HG03378 (cell line): Measurements from ENCODE around the gene TMEM203.
"Not testable (repeated sequence)": the region's sequence is repeated elsewhere in the genome, so short reads cannot be mapped to it uniquely, and the experiment has no call there.

Source experiments
- ATAC-seq: cut with Tn5 transposase; IDR thresholded peaks from one replicate; pipeline ENCODE4 v1.9.1; 2021; ENCODE audit warnings: mild to moderate bottlenecking, moderate library complexity; ENCODE audit not compliant: unreplicated experiment

Gene TMEM203

DNA sequence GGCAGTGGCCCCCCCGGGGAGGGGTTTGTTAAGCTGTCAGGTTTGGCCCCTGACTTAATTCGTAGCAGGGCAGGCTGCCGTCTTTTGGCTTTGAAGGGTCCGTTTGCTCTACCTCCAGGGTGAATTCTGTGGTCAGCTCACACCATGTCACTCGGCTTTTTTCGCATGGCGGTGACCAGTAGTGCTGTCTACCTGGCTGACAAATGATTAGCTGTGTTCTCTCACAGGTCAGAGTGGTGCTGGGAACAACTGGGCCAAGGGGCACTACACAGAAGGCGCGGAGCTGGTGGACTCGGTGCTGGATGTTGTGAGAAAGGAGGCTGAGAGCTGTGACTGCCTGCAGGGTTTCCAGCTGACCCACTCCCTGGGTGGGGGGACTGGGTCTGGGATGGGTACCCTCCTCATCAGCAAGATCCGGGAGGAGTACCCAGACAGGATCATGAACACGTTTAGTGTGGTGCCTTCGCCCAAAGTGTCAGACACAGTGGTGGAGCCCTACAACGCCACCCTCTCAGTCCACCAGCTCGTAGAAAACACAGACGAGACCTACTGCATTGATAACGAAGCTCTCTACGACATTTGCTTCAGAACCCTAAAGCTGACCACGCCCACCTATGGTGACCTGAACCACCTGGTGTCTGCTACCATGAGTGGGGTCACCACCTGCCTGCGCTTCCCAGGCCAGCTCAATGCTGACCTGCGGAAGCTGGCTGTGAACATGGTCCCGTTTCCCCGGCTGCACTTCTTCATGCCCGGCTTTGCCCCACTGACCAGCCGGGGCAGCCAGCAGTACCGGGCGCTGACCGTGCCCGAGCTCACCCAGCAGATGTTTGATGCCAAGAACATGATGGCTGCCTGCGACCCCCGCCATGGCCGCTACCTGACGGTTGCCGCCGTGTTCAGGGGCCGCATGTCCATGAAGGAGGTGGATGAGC is 37.1 kb upstream of the TMEM203 start:
- ATAC-seq: no peak

- ATAC-seq: no peak
Measured at GRCh38 chr9:137241490-137242268, 36.2 kb upstream of the TMEM203 start.

DNA sequence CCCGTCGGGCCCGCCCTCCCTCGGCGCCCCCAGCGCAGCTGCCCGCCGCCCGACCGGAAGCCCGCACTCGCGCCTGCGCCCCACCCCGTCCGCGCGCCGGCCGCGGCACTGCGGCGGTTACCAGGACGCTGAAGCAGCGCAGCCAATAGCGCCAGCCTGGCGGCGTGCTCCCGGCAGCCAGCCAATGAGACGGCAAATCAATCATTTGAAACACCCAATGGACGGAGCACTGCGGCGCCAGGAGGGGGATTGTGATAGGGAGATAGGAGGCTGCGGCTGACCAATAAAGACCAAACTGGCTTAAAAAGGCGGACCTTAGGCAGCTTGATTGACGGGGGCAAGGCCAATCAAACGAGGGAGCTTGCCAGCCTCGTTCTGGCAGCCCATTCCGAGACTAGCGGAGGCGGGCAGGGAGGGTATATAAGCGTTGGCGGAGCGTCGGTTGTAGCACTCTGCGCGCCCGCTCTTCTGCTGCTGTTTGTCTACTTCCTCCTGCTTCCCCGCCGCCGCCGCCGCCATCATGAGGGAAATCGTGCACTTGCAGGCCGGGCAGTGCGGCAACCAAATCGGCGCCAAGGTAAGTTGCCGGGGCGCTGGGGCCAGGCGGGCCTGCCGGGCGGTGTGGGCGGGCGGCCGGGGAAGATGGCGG is 35.5 kb upstream of the TMEM203 start, which contains the start of gene TUBB4B:
TSS of gene TUBB4B (plus strand) at position 447 of the 649 bp plus-strand sequence. CDS start at position 521, 74 bp downstream.
- ATAC-seq: peak; percentile 86

DNA sequence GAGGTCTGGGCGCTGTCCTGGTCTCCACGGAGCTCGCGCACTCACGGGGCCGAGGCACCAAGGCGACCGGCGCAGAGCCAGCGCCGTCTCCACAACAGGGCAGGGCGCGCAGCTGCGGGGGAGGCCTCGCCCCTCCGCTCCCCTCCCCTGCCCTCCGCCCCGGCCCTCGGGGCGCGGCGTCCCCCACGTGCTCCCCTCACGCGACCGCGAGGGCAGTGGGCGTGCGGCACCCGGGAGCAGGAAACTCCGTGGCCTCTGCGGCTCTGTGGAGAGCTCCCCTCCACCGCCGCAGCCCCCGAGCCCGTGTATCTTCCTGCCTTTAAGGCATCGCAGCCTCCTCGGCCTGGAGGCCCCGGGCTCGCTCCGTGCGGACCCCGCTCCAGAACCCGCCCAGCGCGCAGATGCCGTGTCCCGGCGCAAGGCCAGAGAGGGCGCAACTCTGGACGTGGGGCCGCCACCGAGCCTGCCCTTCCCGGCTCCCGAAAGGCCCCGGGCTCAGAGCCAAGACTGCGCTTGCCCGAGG is 34.9 kb upstream of the TMEM203 start:
- ATAC-seq: peak; percentile 7

DNA sequence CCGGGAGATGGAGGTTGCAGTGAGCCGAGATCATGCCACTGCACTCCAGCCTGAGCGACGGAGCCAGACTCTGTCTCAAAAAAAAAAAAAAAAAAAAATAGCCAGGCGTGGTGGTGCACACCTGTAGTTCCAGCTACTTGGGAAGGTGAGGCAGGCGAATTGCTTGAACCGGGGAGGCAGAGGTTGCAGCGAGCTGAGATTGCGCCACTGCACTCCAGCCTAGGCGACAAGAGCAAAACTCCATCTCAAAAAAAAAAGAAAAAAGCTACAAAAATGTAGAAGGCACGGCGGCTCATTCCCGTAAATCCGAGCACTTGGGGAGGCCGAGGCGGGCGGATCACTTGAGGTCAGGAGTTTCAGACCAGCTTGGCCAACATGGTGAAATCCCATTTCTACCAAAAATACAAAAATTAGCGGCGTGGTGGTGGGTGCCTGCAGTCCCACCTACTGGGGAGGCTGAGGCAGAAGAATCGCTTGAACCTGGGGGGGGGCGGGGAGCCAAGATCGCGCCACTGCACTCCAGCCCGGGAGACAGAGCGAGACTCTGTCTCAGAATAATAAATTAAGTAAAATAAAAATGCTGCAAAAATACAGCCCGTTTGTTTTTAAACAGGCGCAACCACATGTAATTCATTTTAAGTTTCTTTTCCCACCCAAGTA is 34.2 kb upstream of the TMEM203 start:
- ATAC-seq: not testable (repeated sequence)

GRCh38 chr9:137237759-137238726 is 32.6 kb upstream of the TMEM203 start:
- no peak for ATAC-seq

DNA sequence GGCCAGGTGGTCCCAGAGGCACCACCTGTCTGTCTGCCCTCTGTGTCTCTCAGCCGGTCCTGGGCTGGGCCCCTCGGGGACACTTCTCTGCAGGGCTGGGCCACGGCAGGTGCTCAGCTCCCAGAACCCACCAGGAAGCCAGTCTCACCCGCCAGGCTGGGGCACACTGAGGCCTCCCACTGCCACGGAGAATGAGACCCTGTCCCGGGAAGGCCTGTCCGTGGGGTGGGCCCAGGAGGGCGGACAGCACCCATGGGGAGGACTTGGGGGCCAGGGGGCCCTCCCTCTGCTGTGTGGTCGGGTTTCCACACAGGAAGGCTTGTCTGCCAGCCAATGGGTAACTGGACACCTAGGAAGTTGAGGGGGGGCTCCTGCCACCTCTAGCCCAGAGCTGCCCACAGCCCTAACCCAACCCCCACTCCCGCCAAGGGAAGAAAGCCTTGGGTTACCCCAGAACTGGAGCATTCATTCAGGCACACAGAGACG is 31.5 kb upstream of the TMEM203 start:
- ATAC-seq: no peak

DNA sequence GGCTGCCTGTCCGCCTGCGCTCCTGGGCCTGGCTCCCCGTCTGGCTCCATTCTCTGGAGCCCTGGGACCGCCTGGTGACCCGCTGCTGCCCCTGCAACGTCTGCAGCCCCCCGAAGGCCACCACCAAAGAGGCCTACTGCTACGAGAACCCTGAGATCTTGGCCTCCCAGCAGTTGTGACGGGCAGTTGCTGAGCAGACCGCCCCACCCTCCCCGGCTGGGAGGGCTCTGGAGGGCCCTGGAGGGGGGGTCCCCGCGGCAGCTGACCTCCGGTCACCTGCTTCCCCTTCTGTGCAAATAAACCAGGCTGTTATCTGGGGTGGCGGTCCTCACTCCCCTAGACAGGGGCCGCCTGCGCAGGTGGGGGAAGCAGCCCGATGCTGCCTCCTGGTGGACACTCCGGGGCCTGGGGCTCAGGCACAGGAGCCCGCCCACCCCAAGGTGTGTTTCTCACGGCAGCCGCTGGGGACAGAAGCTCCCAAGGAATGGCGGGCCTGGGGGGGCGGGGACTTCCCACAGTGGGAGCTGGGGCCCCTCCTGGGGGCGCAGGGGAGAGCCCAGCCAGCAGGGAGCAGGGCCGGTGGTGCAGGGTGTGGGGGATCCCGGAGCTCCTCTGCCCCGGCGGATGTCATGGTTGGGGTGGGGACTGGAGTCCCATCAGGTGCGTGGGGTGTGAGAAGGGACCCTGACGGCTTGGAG is 30.9 kb upstream of the TMEM203 start:
- ATAC-seq: no peak

- ATAC-seq: no peak
Measured at GRCh38 chr9:137235424-137236237, 30.2 kb upstream of the TMEM203 start.

DNA sequence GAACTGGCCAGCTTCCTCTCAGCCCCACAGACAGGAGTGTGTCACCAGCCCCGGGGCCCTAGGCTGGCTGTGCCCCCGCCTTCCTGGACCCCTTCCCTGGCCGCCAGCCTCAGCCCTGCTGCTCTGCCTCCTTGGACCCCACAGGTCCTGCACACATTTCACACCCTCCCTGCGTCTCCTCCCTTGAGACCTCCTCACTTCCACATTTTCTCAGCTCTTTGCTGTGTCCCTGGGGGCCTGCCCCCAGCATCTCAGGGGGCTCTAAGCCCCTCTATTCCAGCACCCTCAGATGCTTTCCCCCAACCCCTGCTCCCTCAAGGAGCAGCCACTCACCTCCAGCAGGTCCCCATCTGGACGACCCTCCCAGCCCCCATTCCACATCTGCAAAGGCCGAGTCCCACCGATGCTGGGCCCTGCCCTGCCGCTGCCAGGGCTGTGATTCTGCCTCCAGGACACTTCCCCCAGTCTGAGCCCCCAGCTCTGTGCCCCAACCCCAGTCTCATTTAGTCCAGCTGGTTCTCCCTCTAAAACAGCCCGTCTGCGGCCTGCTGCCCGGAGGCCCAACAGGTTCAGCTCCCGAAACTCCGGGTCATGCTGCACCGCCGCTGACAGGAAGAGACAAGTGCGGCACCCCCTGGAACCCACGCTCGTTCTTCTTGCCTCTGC is 29.4 kb upstream of the TMEM203 start:
- ATAC-seq: no peak

DNA sequence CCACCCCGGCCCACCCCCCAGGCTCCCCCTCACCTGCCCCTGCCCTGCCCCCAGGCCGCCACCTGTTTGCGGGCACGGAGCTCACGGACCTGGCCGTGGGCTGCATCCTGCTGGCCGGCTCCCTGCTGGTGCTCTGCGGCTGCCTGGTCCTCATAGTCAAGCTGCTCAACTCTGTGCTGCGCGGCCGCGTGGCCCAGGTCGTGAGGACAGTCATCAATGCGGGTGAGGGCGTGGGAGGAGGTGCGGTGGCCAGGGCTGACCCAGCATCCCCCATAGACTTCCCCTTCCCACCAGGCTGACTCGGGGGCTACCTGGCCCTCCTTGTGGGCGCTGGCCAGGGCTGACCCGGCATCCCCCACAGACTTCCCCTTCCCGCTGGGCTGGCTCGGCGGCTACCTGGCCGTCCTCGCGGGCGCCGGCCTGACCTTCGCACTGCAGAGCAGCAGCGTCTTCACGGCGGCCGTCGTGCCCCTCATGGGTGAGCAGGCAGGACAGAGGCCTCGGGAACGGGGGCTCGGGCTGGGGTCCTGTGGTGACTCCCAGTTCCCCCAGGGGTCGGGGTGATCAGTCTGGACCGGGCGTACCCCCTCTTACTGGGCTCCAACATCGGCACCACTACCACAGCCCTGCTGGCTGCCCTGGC is 28.7 kb upstream of the TMEM203 start:
- no peak for ATAC-seq

DNA sequence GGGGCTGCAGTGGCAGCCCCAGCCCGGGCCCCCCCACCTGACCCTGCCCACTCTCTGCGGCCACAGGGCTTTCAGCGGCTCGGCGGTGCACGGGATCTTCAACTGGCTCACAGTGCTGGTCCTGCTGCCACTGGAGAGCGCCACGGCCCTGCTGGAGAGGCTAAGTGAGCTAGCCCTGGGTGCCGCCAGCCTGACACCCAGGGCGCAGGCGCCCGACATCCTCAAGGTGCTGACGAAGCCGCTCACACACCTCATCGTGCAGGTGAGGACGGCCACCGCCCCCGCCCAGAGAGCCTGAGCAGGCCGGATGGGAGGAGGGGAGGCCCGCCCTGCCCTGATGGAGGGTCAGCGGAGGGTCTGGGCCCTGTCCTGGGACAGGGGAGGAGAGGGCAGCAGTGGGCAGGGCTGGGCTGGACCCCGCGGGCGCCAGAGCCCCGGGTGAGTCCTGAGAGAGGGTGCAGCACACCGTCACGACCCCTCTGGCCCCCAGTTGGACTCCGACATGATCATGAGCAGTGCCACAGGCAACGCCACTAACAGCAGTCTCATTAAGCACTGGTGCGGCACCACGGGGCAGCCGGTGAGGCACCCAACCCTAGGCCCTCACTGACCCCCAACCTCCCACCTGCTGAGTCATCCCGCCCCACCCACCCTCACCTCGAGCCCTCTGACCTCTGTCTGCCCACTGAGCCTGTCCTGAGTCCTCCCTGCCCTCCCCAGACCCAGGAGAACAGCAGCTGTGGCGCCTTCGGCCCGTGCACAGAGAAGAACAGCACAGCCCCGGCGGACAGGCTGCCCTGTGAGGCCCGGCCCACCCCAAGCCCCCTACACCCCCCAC is 27.9 kb upstream of the TMEM203 start:
- no peak for ATAC-seq

- ATAC-seq: no peak
Measured at GRCh38 chr9:137232510-137232909, 27.1 kb upstream of the TMEM203 start.

DNA sequence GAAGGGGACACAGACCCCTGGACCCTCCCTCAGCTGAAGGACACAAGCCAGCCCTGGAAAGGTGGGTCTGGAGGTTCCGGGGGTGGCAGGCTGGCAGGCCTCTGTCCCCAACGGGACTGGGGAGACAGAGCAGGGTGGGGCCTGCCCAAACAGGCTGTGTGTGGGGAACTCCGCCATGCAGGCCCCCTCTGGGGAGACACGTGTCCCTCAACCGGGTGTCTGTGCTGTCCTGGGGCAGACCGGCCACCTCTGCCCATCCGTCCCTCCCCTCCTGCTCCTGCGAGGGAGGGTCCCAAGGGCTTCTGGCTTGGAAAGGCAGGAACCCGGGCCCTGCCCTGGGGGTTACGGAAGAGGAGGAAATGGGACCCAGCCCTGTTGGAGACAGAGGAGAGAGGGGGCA is 26.7 kb upstream of the TMEM203 start:
- ATAC-seq: no peak

DNA sequence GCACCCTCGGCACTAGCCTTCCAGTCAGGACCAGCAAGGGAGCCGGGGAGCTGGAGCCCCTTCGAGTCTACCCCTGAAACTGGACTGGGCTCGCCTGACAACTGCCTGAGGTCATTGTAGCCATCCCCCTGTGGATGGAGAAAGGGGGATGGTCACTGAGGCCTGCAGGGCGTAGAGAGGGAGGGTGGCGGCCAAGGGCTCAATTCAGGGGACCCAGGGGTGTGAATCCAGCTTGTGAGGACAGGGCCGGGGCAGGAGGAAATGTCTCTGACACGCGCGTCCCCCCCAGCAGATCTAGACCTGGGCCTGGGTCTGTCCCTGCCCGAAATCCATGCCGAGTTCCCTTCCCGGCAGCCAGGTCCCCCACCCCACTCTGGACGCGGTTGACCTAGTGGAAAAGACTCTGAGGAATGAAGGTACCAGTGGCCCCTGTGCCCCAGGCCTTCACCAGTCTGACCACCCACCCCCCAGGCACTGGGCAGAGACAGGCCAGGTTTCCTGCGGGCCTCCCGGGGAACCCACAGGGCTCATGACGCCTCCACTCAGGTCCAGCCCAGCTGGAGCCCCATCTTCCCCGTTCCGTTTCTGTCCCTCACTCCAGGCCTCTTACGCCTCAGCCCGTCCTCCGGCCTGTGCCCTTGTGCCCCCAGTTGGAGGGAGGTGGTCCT is 26.1 kb upstream of the TMEM203 start:
- no peak for ATAC-seq
